NCI-H1436 (cell line): ENCODE results near the gene NMB.
"Not testable (repeated sequence)": the region's sequence is repeated elsewhere in the genome, so short reads cannot be mapped to it uniquely, and the experiment has no call there.

Experiments used
- DNase-seq: peaks from one replicate; lab custom pipeline; 2025; lab: John Stamatoyannopoulos, UW

Gene NMB

GRCh38 chr15:84658080-84658787, at the start of gene NMB:
Gene NMB (minus strand): TSS chr15:84658199. CDS start chr15:84658152, 47 bp downstream.
- peak; percentile 77 for DNase-seq

- no peak for DNase-seq
Observed at GRCh38 chr15:84703808-84704207, 45.8 kb upstream of the NMB start.

- no peak for DNase-seq
Observed at GRCh38 chr15:84702961-84703482, 45.0 kb upstream of the NMB start.

- DNase-seq, result no peak
Observed at GRCh38 chr15:84699538-84700191, 41.7 kb upstream of the NMB start.

GRCh38 chr15:84697236-84697990, 39.4 kb upstream of the NMB start:
- DNase-seq, result no peak

- no peak for DNase-seq
Observed at GRCh38 chr15:84696757-84697156, 38.8 kb upstream of the NMB start.

GRCh38 chr15:84690342-84690741, 32.3 kb upstream of the NMB start:
- no peak for DNase-seq

GRCh38 chr15:84689858-84690257, 31.9 kb upstream of the NMB start:
- no peak for DNase-seq

GRCh38 chr15:84686446-84686845, 28.4 kb upstream of the NMB start:
- DNase-seq, result not testable (repeated sequence)

GRCh38 chr15:84685304-84685703, 27.3 kb upstream of the NMB start:
- DNase-seq, result no peak

GRCh38 chr15:84684092-84684491, 26.1 kb upstream of the NMB start:
- DNase-seq, result no peak

GRCh38 chr15:84681831-84682230, 23.8 kb upstream of the NMB start:
- no peak for DNase-seq

GRCh38 chr15:84671211-84671610, 13.2 kb upstream of the NMB start:
- DNase-seq, result no peak

- no peak for DNase-seq
Observed at GRCh38 chr15:84669726-84670125, 11.7 kb upstream of the NMB start.

GRCh38 chr15:84668221-84668982, 10.4 kb upstream of the NMB start:
- no peak for DNase-seq

- DNase-seq, result no peak
Observed at GRCh38 chr15:84666373-84666772, 8.4 kb upstream of the NMB start.

- DNase-seq, result no peak
Observed at GRCh38 chr15:84661001-84661400, 3.0 kb upstream of the NMB start.

GRCh38 chr15:84659904-84660781, 2.1 kb upstream of the NMB start:
- no peak for DNase-seq

GRCh38 chr15:84658788-84659411, 901 bp upstream of the NMB start:
- DNase-seq, result no peak

GRCh38 chr15:84657748-84658079, 285 bp downstream of the NMB start:
- DNase-seq, result no peak

- DNase-seq, result no peak
Observed at GRCh38 chr15:84656972-84657371, 1.0 kb downstream of the NMB start.
